Activated T-helper 2 cell treated with anti-CD3 and anti-CD28 coated beads, Interferon-gamma antibody, Interleukin-2, Interleukin-4, amounts not matched to agents 10 μg/mL and 5 μg/mL and 100 μg/mL, durations not matched to agents 14 hours and 24 hours and 36 hours (primary cell): ENCODE data around the gene NUAK2. TPM values are rescaled to one million over a fixed set of nuclear protein-coding genes. Genes with fewer than 3 reads are reported as not detected.

Experiments used
- DNase-seq: peaks from one replicate; pipeline ENCODE4 v3.0.0; 2021; ENCODE audit warnings: low spot score
- H3K27ac Mint-ChIP-seq: one replicate; pipeline ENCODE4 v1.8.0; 2021; ENCODE audit warnings: mixed read lengths
- H3K27me3 Mint-ChIP-seq: one replicate; pipeline ENCODE4 v1.8.0; 2021; ENCODE audit warnings: low read depth, mixed read lengths
- H3K36me3 Mint-ChIP-seq: one replicate; pipeline ENCODE4 v1.8.0; 2021; ENCODE audit warnings: low read depth, mixed read lengths
- H3K4me1 Mint-ChIP-seq: one replicate; pipeline ENCODE4 v1.8.0; 2021; ENCODE audit warnings: low read depth, mixed read lengths
- H3K4me3 Mint-ChIP-seq: one replicate; pipeline ENCODE4 v1.8.0; 2021; ENCODE audit warnings: low read depth, mild to moderate bottlenecking, moderate library complexity, mixed read lengths
- H3K9me3 Mint-ChIP-seq: one replicate; pipeline ENCODE4 v1.8.0; 2021; ENCODE audit warnings: mixed read lengths
- intact Hi-C: fragments of 100-400 bp; cut with micrococcal nuclease; formaldehyde crosslinking; loops from one replicate; pipeline ENCODE4 v1.15.1; 2023
- total RNA-seq: library from RNA; stranded (reverse); gene quantifications from 2 replicates; pipeline ENCODE4 v1.2.3, GENCODE V29; 2022

NUAK2 gene
- total RNA-seq, 1 donor from 2014 or later, result 0.41 TPM

DNA sequence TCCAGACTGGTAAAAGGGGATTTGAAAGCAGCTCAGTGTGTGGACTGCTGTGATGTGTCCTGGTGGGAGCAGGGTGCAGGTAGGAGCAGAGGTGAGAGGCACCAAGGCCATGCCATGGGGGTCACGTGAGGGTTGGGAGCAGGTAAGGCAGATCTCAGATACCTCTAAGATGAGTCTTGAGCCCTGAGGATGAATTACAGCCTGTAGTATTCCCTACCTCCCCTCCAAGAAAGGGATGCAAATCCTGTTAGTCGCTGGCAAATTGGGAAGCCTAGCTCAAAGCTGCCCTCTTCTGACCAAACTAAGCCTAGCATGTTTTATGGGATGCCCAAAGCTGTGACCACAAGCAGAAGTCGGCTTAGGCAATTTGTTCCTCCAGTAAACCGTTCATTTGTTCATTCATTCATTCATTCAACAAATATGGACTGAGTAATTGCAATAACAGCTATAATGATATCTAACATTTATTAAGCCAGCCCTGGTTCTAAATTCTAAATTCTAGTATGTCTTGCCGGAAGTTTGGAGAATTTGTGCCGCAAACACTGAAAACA, 3.9 kb upstream of the NUAK2 start:
- H3K36me3 Mint-ChIP-seq, result peaks cover 2% of the 10 kb centered on the region
- no peaks in the 10 kb centered on the region for H3K9me3 Mint-ChIP-seq
- intact Hi-C loops, result loop anchor here (1.0 kb wide), 1 partner anchor 52 kb away; no protein-coding TSS in a partner anchor
- no peak overlapping the region for H3K27ac Mint-ChIP-seq
- peak; percentile 16 for DNase-seq
- peaks cover 20% of the 10 kb centered on the region for H3K4me1 Mint-ChIP-seq
- no peak overlapping the region for H3K4me3 Mint-ChIP-seq
- peaks cover 44% of the 10 kb centered on the region for H3K27me3 Mint-ChIP-seq

DNA sequence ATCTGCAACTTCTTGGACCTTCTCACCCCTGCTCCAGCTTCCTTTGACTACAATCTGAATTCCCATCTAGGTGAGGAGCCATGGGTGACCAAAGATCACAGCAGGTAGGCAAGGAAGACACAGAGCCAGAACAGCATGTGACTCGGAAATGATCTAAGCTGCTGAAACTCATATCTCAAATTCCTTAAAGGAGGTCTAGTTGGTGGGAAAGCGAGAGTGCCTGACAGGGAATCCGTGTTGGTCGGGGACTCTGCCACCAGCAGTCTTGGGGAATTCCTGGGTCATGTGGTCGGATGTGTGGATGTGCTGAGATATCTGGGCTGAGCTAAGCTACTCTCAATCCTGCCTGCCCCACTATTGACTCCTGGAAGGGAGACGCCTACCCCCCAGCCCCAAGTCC, 3.2 kb upstream of the NUAK2 start:
- Mint-ChIP-seq H3K4me3 (no peak overlapping the region), H3K27ac (no peak overlapping the region)
- intact Hi-C loops, result loop anchor here (1.0 kb wide), 1 partner anchor 51 kb away; no protein-coding TSS in a partner anchor

DNA sequence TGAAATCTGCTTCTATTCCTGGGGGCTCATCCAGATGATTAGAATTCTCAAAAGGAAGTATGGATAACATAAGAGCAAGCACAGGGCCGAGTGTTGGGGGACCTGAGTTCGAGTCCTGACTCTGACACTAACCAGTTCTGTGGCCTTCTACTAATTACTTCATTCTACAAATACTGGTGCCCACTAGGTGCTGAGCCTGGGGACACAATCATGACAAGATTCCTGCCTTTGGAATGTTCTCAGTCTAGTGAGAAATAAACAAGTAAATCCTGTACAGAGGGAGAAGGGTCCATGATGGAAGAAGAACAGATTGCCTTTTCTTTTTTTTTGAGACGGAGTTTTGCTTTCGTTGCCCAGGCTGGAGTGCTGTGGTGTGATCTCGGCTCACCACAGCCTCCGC, 2.2 kb upstream of the NUAK2 start:
- H3K4me3 Mint-ChIP-seq, result no peak overlapping the region
- peaks cover 32% of the 10 kb centered on the region for H3K4me1 Mint-ChIP-seq
- H3K27me3 Mint-ChIP-seq, result peaks cover 46% of the 10 kb centered on the region
- H3K36me3 Mint-ChIP-seq, result peaks cover 2% of the 10 kb centered on the region
- H3K27ac Mint-ChIP-seq, result no peak overlapping the region
- no peaks in the 10 kb centered on the region for H3K9me3 Mint-ChIP-seq
- DNase-seq, result no peak
- intact Hi-C loops, result no loop called here

More for the DNA sequence above, 3.2 kb upstream of the NUAK2 start:
- H3K36me3 Mint-ChIP-seq, result peaks cover 2% of the 10 kb centered on the region
- no peak for DNase-seq
- no peaks in the 10 kb centered on the region for H3K9me3 Mint-ChIP-seq
- peaks cover 24% of the 10 kb centered on the region for H3K4me1 Mint-ChIP-seq
- peaks cover 46% of the 10 kb centered on the region for H3K27me3 Mint-ChIP-seq

DNA sequence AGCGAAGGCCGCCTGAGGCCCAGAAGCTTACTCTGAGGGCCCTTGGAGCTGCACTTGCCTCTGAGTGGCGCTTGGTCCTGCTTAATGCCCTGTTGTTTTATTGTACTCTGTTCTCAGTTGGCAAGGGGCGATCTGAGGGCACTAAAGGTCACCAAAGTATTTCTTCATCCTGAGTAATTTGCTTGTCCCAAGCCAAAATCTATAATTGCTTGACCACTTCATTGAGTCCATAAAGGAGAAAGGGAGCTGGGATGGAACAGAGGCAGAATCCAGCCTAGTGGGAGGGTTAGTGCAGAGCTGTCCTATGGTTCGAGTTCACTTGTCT, 376 bp upstream of the NUAK2 start:
- peaks cover 41% of the 10 kb centered on the region for H3K4me1 Mint-ChIP-seq
- H3K36me3 Mint-ChIP-seq, result peaks cover 2% of the 10 kb centered on the region
- no peaks in the 10 kb centered on the region for H3K9me3 Mint-ChIP-seq
- H3K27ac Mint-ChIP-seq, result no peak overlapping the region
- no peak for DNase-seq
- peaks cover 51% of the 10 kb centered on the region for H3K27me3 Mint-ChIP-seq
- H3K4me3 Mint-ChIP-seq, result peak overlapping the region; percentile 88
- intact Hi-C loops, result loop anchor here (1.0 to 2.0 kb wide), 3 partner anchors 13 to 37 kb away; no protein-coding TSS in a partner anchor

DNA sequence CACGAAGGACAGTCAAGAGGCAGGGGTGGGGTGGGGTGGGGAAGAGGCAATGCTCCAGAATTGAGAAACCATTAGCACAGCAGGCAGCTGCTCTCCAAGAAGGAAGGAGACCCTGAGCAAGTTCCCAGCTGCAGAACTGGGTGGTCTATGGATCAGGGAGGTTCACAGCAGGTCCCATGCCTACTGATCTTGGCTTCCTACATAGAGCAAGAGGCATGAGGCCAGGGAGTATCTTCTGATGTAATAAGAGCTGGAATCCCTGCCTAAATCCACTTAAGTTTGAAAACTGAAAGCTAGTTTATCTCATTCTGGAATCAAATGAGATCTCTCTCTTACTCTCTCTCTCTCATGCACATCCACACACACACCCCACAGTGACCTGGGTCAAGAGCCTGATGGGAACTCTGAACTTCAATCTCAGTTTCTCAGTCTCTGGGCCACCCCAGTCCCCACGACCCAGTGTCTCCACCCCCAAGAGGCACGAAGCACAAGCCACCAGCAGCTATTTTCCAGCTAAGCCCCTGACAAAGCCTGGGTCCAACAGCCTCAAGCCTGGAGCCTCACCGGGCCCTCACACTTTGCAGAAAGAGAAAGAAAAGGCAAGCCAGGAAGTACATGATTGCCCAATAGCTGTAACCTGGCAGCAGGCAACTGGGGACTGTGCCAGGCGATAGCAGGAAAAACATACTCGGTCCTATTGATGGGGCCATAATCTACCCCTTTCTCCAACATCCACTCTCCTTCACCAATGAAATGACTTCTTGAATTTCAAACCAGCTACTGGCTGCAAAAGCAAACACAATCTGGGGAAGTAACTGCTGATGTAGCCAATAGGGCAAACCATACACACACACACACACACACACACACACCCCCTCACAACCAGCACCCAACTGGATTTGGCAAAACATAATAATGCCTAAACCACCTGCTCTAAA, 2.2 kb downstream of the NUAK2 start:
- Mint-ChIP-seq H3K27ac (no peak overlapping the region), H3K4me1 (peaks cover 50% of the 10 kb centered on the region), H3K36me3 (peaks cover 2% of the 10 kb centered on the region), H3K9me3 (no peaks in the 10 kb centered on the region), H3K27me3 (peaks cover 35% of the 10 kb centered on the region), H3K4me3 (peak overlapping the region; percentile 88)
- peak; percentile 14 for DNase-seq
- intact Hi-C loops, result loop anchor here (2.0 kb wide), 2 partner anchors 15 to 35 kb away; no protein-coding TSS in a partner anchor

DNA sequence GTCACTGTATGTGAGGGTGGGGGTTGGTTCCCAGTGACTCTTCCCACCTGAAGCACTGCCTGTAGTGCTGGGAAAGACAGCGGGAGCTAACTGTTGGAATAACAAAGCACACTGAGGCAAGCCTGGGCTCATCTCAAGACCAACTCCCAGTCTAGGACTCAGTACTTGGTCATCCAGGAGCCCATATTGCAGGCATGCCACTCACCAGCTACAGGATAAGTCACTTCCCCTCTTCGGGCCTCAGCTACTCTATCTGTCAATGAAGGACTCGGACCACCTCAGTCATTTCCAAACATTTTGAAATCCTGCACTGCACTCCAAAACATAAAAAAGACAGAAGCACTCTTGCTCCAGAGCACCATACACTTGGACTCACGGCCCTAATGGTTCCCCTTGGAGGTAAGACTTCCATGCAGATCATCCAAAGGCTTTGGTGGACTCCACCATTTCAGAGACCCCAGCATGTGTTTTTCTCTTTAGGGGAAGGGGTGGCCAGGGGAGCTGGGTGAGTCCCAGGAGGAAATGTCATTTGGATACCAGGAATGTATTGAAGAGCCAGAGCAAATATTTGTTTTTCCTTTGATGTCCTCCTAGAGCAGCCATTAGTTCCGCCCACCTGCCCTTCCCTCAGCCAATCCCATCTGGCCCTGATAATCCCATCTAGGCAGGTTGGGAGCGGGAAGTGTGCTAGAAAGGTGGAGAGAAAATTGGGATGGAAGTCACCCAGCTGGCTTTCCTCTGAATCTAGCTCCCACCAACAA, 3.1 kb downstream of the NUAK2 start:
- Mint-ChIP-seq H3K27ac (no peak overlapping the region), H3K4me1 (peaks cover 58% of the 10 kb centered on the region), H3K36me3 (peaks cover 2% of the 10 kb centered on the region), H3K9me3 (no peaks in the 10 kb centered on the region), H3K27me3 (peaks cover 30% of the 10 kb centered on the region), H3K4me3 (no peak overlapping the region)
- intact Hi-C loops, result no loop called here
- DNase-seq, result no peak

DNA sequence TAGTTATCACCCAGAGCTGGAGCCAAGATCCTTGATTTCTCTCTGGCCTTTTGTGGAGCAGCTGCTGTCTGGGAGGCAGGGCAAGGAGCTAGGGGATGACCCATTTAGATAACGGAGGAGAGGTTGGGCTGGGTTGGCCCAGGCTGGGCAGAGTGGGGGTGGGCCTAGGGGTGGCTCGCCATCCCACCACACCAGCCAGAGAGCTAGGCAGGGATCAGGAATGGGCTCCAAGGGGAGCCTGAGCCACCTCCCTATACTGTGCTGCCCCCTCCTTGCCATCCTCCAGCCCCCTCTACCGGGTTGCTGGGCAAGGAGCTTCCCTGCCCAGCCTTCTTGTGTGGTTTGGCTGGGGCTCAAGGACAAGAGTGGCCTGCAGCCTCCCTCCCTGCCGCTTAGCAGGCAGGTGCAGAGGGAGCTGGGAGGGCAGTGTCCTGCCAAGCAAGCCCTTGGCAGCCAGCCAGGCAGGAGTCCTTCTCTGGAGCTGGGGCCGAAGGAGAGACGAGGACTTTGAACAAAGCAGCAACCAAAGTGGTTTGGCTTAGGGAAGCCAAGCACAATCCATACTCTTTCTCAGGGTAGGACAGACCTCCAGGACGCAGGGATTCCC, 4.1 kb downstream of the NUAK2 start:
- H3K27ac Mint-ChIP-seq, result no peak overlapping the region
- no peaks in the 10 kb centered on the region for H3K9me3 Mint-ChIP-seq
- no peak overlapping the region for H3K4me3 Mint-ChIP-seq
- peaks cover 33% of the 10 kb centered on the region for H3K27me3 Mint-ChIP-seq
- intact Hi-C loops, result no loop called here
- peaks cover 68% of the 10 kb centered on the region for H3K4me1 Mint-ChIP-seq
- H3K36me3 Mint-ChIP-seq, result peaks cover 2% of the 10 kb centered on the region
- no peak for DNase-seq

DNA sequence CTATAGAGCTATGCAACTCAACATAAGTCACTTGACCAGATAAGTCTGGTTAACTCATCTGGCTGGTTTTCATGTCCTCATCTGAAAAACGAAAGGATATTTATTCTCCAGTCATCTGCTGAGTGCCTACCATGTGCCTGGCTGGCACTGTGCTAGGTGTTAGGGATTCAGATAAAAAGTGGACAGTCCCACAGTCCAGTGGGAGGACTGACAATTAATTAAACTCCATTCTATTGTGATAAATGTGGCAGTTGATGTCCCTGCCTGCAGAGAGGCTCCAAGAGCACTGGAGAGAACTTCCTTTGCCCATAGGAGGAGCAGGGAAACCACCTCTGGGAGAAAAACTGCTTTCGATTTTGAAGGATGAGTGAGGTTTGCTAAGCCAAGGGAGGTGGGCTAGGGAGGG, 5.4 kb downstream of the NUAK2 start:
- Mint-ChIP-seq H3K27ac (no peak overlapping the region), H3K27me3 (peaks cover 28% of the 10 kb centered on the region), H3K4me1 (peaks cover 61% of the 10 kb centered on the region), H3K36me3 (peaks cover 11% of the 10 kb centered on the region), H3K9me3 (no peaks in the 10 kb centered on the region), H3K4me3 (no peak overlapping the region)
- intact Hi-C loops, result no loop called here
- DNase-seq, result no peak

DNA sequence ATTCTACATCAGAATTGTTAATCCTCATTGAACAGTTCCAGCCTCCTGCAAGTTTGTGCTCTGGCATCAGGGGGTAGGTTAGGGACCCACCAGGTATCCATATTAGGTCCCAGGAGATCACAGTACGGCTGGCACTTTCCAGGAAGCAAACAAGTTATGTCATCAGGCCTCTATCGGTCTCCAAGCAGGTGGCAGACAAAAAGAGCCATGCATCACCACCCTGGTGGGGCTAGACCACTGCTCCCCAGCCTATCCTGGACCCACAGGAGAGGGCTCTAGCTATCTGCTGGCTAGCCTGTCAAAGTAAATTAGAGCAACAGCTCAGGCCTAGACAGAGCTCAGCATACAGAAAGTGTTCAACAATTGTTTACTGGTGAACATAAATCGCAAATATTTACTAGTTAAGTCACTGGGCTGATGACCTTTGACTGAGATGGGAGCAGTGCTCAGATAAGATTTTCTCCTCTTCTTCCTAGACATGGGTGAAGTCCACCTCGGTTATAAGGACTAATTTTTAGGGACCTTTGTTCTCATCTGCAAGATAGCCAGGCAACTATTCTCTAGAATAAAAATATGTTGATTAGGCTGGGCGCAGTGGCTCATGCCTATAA, 6.4 kb downstream of the NUAK2 start:
- no peak overlapping the region for H3K27ac Mint-ChIP-seq
- H3K27me3 Mint-ChIP-seq, result peaks cover 22% of the 10 kb centered on the region
- H3K36me3 Mint-ChIP-seq, result peaks cover 19% of the 10 kb centered on the region
- no peaks in the 10 kb centered on the region for H3K9me3 Mint-ChIP-seq
- no peak overlapping the region for H3K4me3 Mint-ChIP-seq
- intact Hi-C loops, result no loop called here
- no peak for DNase-seq
- peaks cover 59% of the 10 kb centered on the region for H3K4me1 Mint-ChIP-seq

DNA sequence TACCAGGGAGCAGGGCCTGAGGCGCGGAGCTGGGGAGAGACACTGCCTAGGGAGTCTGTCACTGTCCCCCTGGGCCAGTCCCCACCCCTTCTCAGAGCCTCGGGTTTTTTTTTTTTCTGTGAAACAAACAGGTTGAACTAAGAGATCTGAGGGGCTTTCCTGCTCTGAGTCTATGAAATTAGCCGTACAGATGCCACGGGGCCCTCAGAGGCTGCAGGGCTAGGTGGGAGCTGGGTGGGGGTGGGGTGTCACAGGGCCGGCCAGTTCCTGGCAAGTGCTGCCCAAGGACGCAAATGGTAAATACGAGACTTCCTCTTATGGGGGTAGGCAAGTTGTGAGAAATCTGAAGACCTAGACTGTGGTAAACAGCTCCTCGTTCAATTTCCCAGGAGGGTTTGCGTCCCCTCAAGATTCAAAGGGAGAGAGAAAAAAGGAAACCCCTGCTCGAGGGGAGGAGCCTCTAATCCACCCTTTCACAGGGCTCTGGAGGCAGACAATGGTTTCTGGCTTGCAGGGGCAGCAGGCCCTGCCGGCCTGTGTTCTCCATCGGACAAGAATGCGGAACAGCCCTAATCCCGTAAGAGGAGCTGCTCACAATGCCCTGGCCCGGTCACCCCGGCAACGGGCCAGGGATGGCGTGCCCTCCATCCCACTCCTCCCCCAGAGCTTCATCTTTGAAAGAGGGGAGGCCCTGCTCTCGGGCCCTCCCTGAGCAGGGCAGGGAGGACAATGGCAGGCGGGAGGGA, 7.8 kb downstream of the NUAK2 start:
- Mint-ChIP-seq H3K4me3 (peak overlapping the region; percentile 61), H3K4me1 (peaks cover 48% of the 10 kb centered on the region), H3K9me3 (no peaks in the 10 kb centered on the region), H3K27me3 (peaks cover 14% of the 10 kb centered on the region), H3K36me3 (peaks cover 27% of the 10 kb centered on the region), H3K27ac (peak overlapping the region; percentile 76)
- intact Hi-C loops, result no loop called here
- no peak for DNase-seq

DNA sequence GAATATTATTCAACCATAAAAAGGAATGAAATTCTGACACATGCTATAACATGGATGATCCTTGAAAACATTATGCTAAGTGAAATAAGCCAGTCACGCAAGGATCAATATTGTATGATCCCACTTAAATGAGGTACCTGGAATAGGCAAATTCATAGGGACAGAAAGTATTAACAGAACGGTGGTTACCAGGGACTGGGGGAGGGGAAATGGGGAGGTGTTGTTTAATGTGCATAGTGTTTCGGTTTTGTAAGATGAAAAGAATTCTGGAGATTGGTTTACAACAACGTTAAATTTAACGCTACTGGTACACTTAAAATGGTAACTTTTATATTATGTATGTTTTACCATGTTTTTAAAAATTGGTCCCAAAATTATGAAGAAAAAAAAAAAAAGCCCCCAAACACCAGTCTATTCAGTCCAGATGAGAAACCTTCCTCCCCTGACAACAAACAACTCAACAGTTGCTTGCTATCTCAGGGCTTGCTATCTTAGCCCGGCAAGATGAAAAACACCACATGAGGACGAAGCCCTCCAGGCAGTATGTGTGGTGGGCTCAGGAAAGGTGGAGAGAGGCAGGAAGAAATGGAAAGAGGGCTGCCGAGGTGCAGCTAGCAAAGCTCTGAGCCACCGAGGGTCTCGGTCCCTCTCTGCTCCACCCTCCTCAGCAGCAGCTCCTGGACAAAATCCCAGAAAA, 8.5 kb downstream of the NUAK2 start:
- Mint-ChIP-seq H3K4me1 (peaks cover 43% of the 10 kb centered on the region), H3K27me3 (peaks cover 9% of the 10 kb centered on the region), H3K27ac (peak overlapping the region; percentile 22), H3K4me3 (peak overlapping the region; percentile 55), H3K9me3 (no peaks in the 10 kb centered on the region), H3K36me3 (peaks cover 34% of the 10 kb centered on the region)
- intact Hi-C loops, result no loop called here
- no peak for DNase-seq
